ENCODE data around the gene CAMK1. TPM values are rescaled to one million over a fixed set of nuclear protein-coding genes. Genes with fewer than 3 reads are reported as not detected.
A peak's percentile ranks its signal among the peaks of the same experiment; 100 is the strongest.
"Not testable (repeated sequence)": the region's sequence is repeated elsewhere in the genome, so short reads cannot be mapped to it uniquely, and the experiment has no call there.

Gene CAMK1
- total RNA-seq, 1 donor from 2014 or later: 17.1 TPM

- no peak overlapping the region for H3K4me3 Mint-ChIP-seq (ENCODE audit: low read depth)
- H3K4me1 Mint-ChIP-seq (ENCODE audit: low read depth): no peaks in the 10 kb centered on the region
- peaks cover 3% of the 10 kb centered on the region for H3K36me3 Mint-ChIP-seq (ENCODE audit: insufficient read depth)
- no peaks in the 10 kb centered on the region for H3K9me3 Mint-ChIP-seq (ENCODE audit: low read depth)
- DNase-seq (ENCODE audit: low spot score, unreplicated experiment): no peak
- no peak overlapping the region for H3K27ac Mint-ChIP-seq
- no peak for TF ChIP-seq CTCF (IDR thresholded peaks at IDR 0.05; ENCODE audit: unreplicated experiment)
- H3K27me3 Mint-ChIP-seq: no peaks in the 10 kb centered on the region
Observed at GRCh38 chr3:9779075-9779593, 9.4 kb upstream of the CAMK1 start.

GRCh38 chr3:9778143-9779074, 8.7 kb upstream of the CAMK1 start:
- H3K4me1 Mint-ChIP-seq (ENCODE audit: low read depth): no peaks in the 10 kb centered on the region
- H3K27me3 Mint-ChIP-seq: no peaks in the 10 kb centered on the region
- peaks cover 3% of the 10 kb centered on the region for H3K36me3 Mint-ChIP-seq (ENCODE audit: insufficient read depth)
- DNase-seq (ENCODE audit: low spot score, unreplicated experiment): no peak
- H3K27ac Mint-ChIP-seq: no peak overlapping the region
- no peak for TF ChIP-seq CTCF (IDR thresholded peaks at IDR 0.05; ENCODE audit: unreplicated experiment)
- no peaks in the 10 kb centered on the region for H3K9me3 Mint-ChIP-seq (ENCODE audit: low read depth)
- no peak overlapping the region for H3K4me3 Mint-ChIP-seq (ENCODE audit: low read depth)

- no peak for DNase-seq (ENCODE audit: low spot score, unreplicated experiment)
- no peaks in the 10 kb centered on the region for H3K4me1 Mint-ChIP-seq (ENCODE audit: low read depth)
- H3K4me3 Mint-ChIP-seq (ENCODE audit: low read depth): no peak overlapping the region
- no peaks in the 10 kb centered on the region for H3K9me3 Mint-ChIP-seq (ENCODE audit: low read depth)
- H3K27ac Mint-ChIP-seq: no peak overlapping the region
- TF ChIP-seq CTCF (IDR thresholded peaks at IDR 0.05; ENCODE audit: unreplicated experiment): no peak
- H3K36me3 Mint-ChIP-seq (ENCODE audit: insufficient read depth): no peaks in the 10 kb centered on the region
- H3K27me3 Mint-ChIP-seq: no peaks in the 10 kb centered on the region
Observed at GRCh38 chr3:9777694-9778021, 7.9 kb upstream of the CAMK1 start.

- Mint-ChIP-seq H3K27ac (no peak overlapping the region), H3K4me3 (ENCODE audit: low read depth) (no peak overlapping the region), H3K9me3 (ENCODE audit: low read depth) (no peaks in the 10 kb centered on the region), H3K27me3 (no peaks in the 10 kb centered on the region), H3K4me1 (ENCODE audit: low read depth) (no peaks in the 10 kb centered on the region), H3K36me3 (ENCODE audit: insufficient read depth) (no peaks in the 10 kb centered on the region)
- no peak for TF ChIP-seq CTCF (IDR thresholded peaks at IDR 0.05; ENCODE audit: unreplicated experiment)
- no peak for DNase-seq (ENCODE audit: low spot score, unreplicated experiment)
Observed at GRCh38 chr3:9776896-9777693, 7.3 kb upstream of the CAMK1 start.

- not testable (repeated sequence) for H3K36me3 Mint-ChIP-seq (ENCODE audit: insufficient read depth); DNase-seq (ENCODE audit: low spot score, unreplicated experiment); H3K9me3 Mint-ChIP-seq (ENCODE audit: low read depth); H3K27me3 Mint-ChIP-seq
- peak overlapping the region; percentile 80 for H3K27ac Mint-ChIP-seq
- peaks cover 16% of the 10 kb centered on the region for H3K4me1 Mint-ChIP-seq (ENCODE audit: low read depth)
- H3K4me3 Mint-ChIP-seq (ENCODE audit: low read depth): peak overlapping the region; percentile 68
Observed at GRCh38 chr3:9771007-9771406, 1.3 kb upstream of the CAMK1 start.
